Dendritic cell treated with granulocyte-macrophage colony-stimulating factor and Interleukin-4, amounts not matched to agents 40 ng/mL and 50 ng/mL, for 4 days (primary cell): ENCODE results near the gene PPRC1.
"Not testable (repeated sequence)": the region's sequence is repeated elsewhere in the genome, so short reads cannot be mapped to it uniquely, and the experiment has no call there.

ENCODE experiments used
- H3K27ac Mint-ChIP-seq: one replicate; pipeline ENCODE4 v1.8.0; 2022; ENCODE audit warnings: mild to moderate bottlenecking, mixed read lengths
- H3K27me3 Mint-ChIP-seq: one replicate; pipeline ENCODE4 v1.8.0; 2022; ENCODE audit warnings: mild to moderate bottlenecking, mixed read lengths
- H3K36me3 Mint-ChIP-seq: one replicate; pipeline ENCODE4 v1.8.0; 2022; ENCODE audit warnings: low read depth, mixed read lengths
- H3K4me1 Mint-ChIP-seq: one replicate; pipeline ENCODE4 v1.8.0; 2022; ENCODE audit warnings: low read depth, mixed read lengths
- H3K4me3 Mint-ChIP-seq: one replicate; pipeline ENCODE4 v1.8.0; 2022; ENCODE audit warnings: mild to moderate bottlenecking, moderate library complexity, mixed read lengths
- H3K9me3 Mint-ChIP-seq: one replicate; pipeline ENCODE4 v1.8.0; 2022; ENCODE audit warnings: mixed read lengths
- intact Hi-C: fragments of 100-400 bp; cut with micrococcal nuclease; formaldehyde crosslinking; loops from one replicate; pipeline ENCODE4 v1.15.0; 2022

The PPRC1 gene

DNA sequence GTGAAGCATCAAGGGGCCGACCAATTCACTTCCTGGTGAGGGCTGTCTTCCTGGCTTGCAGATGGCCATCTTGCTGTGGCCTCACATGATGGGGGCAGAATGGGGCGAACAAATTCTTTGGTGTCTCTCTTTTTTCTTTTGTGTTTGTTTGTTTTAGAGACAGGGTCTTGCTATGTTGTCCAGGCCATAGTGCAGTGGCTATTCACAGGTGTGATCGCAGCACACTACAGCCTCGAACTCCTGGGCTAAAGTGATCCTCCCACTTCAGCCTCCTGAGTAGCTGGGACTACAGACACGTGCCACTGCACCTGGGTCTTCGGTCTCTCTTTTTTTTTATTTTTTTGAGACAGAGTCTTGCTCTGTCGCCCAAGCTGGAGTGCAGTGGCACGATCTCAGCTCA, 39.4 kb downstream of the PPRC1 start:
- intact Hi-C loops, result no loop called here
- no peak overlapping the region for H3K4me3 Mint-ChIP-seq
- no peaks in the 10 kb centered on the region for H3K9me3 Mint-ChIP-seq

DNA sequence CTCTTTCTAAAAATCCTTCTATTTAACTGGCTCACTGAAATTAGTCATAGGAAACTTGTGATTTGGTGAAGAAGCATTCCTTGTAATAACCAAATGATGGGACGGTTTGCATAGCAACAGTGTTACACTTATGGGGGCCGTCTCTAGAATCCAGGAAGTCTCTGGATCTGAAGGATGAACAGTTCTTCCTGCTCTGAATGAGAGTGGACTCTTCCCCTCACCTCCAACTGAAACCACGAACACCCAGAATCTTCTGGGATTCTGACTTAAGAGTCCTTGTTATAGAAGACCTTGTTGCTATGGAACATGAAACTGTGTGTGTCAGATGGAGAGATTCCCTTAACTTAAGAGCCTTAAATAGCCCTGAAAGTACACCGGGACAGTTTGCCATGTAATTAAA, 42.6 kb downstream of the PPRC1 start:
- intact Hi-C loops, result no loop called here
- no peaks in the 10 kb centered on the region for H3K36me3 Mint-ChIP-seq
- H3K4me1 Mint-ChIP-seq, result no peaks in the 10 kb centered on the region
- no peak overlapping the region for H3K27ac Mint-ChIP-seq
- H3K4me3 Mint-ChIP-seq, result no peak overlapping the region
- H3K9me3 Mint-ChIP-seq, result no peaks in the 10 kb centered on the region
- H3K27me3 Mint-ChIP-seq, result peaks cover 4% of the 10 kb centered on the region

More for the DNA sequence above, 39.4 kb downstream of the PPRC1 start:
- no peak overlapping the region for H3K27ac Mint-ChIP-seq
- peaks cover 5% of the 10 kb centered on the region for H3K27me3 Mint-ChIP-seq
- H3K36me3 Mint-ChIP-seq, result no peaks in the 10 kb centered on the region
- peaks cover 5% of the 10 kb centered on the region for H3K4me1 Mint-ChIP-seq

DNA sequence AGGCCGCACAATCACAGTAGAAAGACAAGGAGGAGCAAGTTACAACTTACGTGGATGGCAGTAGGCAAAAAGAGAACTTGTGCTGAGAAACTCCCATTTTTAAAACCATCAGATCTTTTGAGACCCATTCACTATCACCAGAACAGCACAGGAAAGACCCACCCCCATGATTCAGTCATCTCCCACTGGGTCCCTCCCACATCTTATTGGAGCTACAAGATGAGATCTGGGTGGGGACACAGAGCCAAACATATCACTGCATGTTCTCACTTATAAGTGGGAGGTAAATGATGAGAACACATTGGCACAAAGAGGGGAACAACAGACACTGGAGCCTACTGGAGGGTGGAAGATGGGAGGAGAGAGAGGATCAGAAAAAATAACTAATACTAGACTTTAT, 51.8 kb downstream of the PPRC1 start:
- peaks cover 3% of the 10 kb centered on the region for H3K27me3 Mint-ChIP-seq
- no peak overlapping the region for H3K4me3 Mint-ChIP-seq
- H3K9me3 Mint-ChIP-seq, result peaks cover 15% of the 10 kb centered on the region
- no peak overlapping the region for H3K27ac Mint-ChIP-seq
- H3K36me3 Mint-ChIP-seq, result no peaks in the 10 kb centered on the region
- intact Hi-C loops, result no loop called here
- peaks cover 14% of the 10 kb centered on the region for H3K4me1 Mint-ChIP-seq

DNA sequence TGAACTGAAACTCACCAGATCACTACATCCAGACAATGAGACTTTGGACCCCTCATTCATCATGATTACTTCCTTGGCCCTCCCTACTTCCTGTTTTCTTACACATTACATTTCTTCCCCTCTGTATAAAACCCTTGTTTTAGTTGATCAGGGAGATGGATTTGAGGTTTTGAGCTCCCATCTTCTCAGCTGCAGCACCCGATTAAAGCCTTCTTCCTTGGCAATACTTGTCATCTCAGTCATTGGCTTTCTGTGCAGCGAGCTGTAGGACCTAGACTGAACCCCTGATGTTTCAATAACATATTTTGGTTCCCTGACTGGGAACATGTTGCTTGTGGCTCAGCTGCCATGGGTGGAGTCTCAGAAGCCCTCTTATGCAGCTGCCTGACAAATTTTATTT, 52.4 kb downstream of the PPRC1 start:
- H3K9me3 Mint-ChIP-seq, result peaks cover 15% of the 10 kb centered on the region
- H3K27ac Mint-ChIP-seq, result no peak overlapping the region
- H3K4me3 Mint-ChIP-seq, result no peak overlapping the region
- intact Hi-C loops, result no loop called here
- H3K36me3 Mint-ChIP-seq, result no peaks in the 10 kb centered on the region
- peaks cover 15% of the 10 kb centered on the region for H3K4me1 Mint-ChIP-seq
- peaks cover 3% of the 10 kb centered on the region for H3K27me3 Mint-ChIP-seq

DNA sequence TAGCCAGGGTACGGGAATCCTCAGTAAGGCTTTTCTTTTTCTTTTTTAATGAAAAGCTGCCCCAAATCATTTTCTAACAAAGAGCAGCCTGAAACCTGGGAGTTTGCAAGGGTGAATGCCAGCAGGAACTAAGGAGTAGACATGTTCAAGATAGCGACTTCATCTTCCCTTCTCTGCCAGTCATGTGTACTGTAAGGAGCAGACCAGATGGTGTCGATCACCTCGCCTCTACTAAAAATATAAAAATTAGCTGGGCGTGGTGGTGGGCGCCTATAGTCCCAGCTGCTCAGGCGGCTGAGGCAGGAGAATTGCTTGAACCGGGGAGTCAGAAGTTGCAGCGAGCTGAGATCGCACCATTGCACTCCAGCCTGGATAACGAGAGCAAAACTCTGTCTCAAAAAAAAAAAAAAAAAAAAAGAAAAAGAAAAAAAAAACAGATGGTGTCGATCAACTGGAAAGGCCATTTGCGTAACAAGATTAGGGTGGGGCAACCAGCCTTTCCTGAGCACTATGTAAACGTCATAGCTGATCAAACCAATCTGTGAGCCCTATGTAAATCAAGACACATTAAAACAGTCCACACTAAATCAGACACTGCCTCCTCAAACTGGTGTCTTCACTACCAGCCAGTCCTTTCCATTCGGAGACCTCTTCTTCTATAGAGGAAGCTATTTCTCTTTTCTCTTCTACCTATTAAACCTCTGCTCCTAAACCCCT, 53.1 kb downstream of the PPRC1 start:
- intact Hi-C loops, result no loop called here
- Mint-ChIP-seq H3K27me3 (no peaks in the 10 kb centered on the region), H3K4me3 (no peak overlapping the region), H3K27ac (no peak overlapping the region), H3K36me3 (no peaks in the 10 kb centered on the region), H3K9me3 (peaks cover 15% of the 10 kb centered on the region), H3K4me1 (peaks cover 15% of the 10 kb centered on the region)

DNA sequence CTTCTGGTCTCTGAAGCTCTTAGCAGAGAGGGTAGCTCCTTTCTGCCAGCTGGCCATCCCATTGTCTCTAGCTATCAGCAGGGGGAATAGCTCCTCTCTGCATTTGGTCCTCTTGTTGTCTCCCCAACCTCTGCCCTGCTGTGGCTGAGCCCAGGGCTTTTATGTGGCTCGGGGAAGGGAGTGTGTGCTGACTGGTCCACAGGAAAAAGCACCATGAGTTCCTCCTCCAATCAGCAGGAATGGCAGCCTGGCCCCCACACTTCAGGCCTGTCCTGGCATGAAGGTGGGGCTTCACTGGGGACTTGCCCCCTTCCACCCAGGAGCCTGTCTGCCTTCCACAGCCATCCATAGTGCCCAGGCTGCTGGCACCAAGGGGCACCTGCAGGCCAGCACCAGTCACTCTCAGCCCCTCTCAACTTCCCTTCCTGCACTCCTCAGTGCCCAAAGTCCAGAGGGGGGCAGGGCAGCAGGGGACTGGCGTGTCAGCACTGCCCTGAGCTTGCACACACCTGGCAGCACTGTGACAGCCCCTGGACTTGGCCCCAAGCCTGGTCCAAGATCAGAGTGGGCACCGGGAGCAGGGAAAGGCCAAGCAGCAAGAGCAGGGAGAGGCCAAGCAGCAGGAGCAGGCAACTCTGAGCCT, 55.6 kb downstream of the PPRC1 start:
- Mint-ChIP-seq H3K4me3 (no peak overlapping the region), H3K36me3 (no peaks in the 10 kb centered on the region), H3K9me3 (peaks cover 28% of the 10 kb centered on the region), H3K27ac (peak overlapping the region; percentile 15), H3K27me3 (no peaks in the 10 kb centered on the region), H3K4me1 (peaks cover 19% of the 10 kb centered on the region)
- intact Hi-C loops, result no loop called here

DNA sequence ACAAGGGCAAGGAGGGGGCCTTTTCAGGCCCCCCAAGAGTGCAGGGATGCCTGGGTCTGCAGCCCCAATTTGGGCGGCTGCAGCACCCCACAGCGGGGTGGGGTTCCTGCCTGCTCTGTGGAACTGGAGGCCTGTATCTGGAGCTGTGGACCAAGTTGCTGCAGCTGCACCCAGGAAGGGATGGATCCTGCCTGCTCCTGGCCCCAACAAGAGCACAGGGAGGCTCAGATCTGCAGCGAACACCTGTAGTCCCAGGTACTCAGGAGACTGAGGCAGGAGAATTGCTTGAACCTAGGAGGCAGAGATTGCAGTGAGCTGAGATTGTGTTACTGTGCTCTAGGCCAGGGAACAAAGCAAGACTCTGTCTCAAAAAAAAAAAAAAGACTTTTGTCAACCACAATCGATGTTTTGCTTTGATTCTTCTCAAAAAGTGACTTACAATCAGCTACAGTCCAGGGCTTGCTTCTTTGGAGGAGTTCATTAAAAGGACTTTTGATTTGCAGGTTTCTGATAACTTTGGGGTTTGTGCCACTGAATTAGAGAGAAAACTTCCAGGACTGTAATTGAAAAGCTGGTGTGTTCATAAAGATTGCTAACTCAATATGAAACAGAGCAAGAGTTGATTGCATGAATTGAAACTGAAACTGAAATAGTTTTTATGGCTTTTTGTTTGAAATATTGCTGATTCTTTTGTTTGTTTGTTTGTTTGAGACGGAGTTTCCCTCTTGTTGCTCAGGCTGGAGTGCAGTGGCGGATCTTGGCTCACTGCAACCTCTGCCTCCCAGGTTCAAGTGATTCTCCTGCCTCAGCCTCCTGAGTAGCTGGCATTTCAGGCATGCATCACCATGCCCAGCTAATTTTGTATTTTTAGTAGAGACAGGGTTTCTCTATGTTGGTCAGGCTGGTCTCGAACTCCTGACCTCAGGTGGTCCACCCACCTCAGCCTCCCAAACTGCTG, 56.4 kb downstream of the PPRC1 start:
- Mint-ChIP-seq H3K4me1 (peaks cover 21% of the 10 kb centered on the region), H3K4me3 (peak overlapping the region; percentile 46), H3K27ac (peak overlapping the region; percentile 15), H3K9me3 (peaks cover 27% of the 10 kb centered on the region)
- H3K27me3 Mint-ChIP-seq, H3K36me3 Mint-ChIP-seq, intact Hi-C loops: not testable (repeated sequence)

DNA sequence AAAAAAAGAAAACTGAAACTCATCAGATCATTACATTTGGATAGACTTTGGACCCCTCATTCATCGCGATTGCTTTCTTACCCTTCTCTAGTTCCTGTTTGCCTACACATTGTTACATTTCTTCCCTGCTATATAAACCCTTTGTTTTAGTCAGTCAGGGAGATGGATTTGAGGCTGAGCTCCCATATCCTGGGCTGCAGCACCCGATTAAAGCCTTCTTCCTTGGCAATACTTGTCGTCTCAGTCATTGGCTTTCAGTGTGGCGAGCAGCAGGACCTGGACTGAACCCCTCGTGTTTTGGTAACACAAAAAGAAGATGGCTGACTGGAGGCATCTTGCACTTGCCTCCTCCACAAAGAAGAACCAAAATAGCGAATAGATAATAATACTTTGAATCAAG, 59.1 kb downstream of the PPRC1 start:
- Mint-ChIP-seq H3K4me1 (peaks cover 21% of the 10 kb centered on the region), H3K27me3 (no peaks in the 10 kb centered on the region), H3K9me3 (peaks cover 13% of the 10 kb centered on the region), H3K27ac (no peak overlapping the region), H3K36me3 (no peaks in the 10 kb centered on the region), H3K4me3 (no peak overlapping the region)
- intact Hi-C loops, result no loop called here

DNA sequence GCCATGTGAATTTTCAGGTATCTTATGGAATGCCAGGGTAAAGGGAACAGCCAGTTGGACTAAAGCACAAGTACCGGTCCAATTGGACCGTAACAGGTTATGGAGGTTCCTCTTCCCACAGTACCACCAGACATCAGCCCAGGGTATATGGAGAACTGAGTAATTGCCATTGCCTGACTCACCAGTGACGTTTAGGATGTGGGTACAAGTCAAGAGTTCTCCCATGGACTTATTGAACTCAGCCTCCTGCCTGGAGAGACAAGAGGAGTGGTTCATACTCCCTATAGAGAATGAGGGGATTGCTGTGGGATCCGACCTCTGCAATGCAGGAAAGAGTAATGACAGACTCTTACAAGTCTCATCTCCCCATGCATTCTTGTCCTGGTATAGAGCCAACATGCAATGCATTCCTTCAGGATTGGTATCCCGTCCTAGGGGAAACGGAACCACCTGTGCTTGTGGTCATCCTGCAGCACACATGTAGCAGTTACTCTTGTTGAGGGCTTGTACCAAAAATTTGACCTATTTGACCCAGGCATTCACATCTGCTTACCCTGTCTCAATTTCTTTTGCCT, 62.5 kb downstream of the PPRC1 start:
- Mint-ChIP-seq H3K4me3 (no peak overlapping the region), H3K27me3 (no peaks in the 10 kb centered on the region), H3K27ac (no peak overlapping the region), H3K4me1 (peaks cover 6% of the 10 kb centered on the region), H3K9me3 (peaks cover 13% of the 10 kb centered on the region), H3K36me3 (no peaks in the 10 kb centered on the region)
- intact Hi-C loops, result no loop called here

DNA sequence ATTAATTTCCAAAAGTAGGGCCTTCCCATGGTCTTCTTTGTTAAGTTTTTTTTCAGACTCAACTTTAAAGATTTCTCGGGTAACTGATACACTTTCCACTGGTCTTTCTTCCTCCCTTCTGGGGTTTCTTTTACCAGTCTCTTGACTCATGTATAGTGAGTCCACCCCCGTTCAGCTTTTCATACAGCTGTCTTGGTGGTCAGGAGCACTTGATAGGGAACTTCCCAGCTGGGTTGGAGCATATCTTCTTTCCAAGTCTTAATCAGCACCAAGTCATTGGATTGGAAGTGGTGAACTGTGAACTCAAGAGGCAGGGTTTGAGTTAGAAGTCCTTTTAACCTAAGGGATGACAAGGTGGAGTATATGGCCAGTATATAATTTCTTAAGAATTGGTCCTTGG, 64.1 kb downstream of the PPRC1 start:
- no peaks in the 10 kb centered on the region for H3K36me3 Mint-ChIP-seq
- H3K4me1 Mint-ChIP-seq, result peaks cover 6% of the 10 kb centered on the region
- intact Hi-C loops, result no loop called here
- H3K27me3 Mint-ChIP-seq, result no peaks in the 10 kb centered on the region
- peaks cover 7% of the 10 kb centered on the region for H3K9me3 Mint-ChIP-seq
- no peak overlapping the region for H3K27ac Mint-ChIP-seq
- no peak overlapping the region for H3K4me3 Mint-ChIP-seq

DNA sequence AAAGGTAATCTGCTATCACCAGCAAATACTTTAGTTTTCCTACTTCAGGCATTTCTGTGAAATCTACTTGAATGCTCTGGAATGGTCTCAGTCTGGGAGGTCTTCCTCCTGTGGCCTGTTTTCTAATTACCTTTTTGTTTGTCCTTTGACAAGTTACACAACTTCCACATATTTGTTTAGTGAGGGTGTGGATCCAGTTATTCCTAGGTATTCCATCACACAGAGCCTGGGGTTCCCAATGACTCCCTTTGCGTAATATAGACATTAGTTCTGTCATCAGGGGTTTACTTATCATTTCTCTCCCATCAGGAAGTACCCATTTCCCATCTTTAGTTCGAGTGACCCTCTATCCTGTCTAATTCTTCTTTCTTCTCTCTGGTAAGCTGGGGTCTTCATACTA, 65.2 kb downstream of the PPRC1 start:
- Mint-ChIP-seq H3K4me3 (no peak overlapping the region), H3K27me3 (no peaks in the 10 kb centered on the region), H3K36me3 (no peaks in the 10 kb centered on the region), H3K9me3 (no peaks in the 10 kb centered on the region), H3K4me1 (peaks cover 12% of the 10 kb centered on the region), H3K27ac (no peak overlapping the region)
- intact Hi-C loops, result no loop called here
